Stimulated activated CD4-positive, alpha-beta T cell treated with anti-CD3 and anti-CD28 coated beads, Interleukin-15, amount 100 ng/mL, for 48 hours (primary cell): ENCODE data around the gene ADGRD1.
A peak's percentile ranks its signal among the peaks of the same experiment; 100 is the strongest.
"Not testable (repeated sequence)": the region's sequence is repeated elsewhere in the genome, so short reads cannot be mapped to it uniquely, and the experiment has no call there.

Experiments used
- DNase-seq, 2 donors: peaks; one replicate each; pipeline ENCODE4 v3.0.0-alpha.2; 2020; ENCODE audit warnings: low read depth in 2 of 2

ADGRD1 gene

DNA sequence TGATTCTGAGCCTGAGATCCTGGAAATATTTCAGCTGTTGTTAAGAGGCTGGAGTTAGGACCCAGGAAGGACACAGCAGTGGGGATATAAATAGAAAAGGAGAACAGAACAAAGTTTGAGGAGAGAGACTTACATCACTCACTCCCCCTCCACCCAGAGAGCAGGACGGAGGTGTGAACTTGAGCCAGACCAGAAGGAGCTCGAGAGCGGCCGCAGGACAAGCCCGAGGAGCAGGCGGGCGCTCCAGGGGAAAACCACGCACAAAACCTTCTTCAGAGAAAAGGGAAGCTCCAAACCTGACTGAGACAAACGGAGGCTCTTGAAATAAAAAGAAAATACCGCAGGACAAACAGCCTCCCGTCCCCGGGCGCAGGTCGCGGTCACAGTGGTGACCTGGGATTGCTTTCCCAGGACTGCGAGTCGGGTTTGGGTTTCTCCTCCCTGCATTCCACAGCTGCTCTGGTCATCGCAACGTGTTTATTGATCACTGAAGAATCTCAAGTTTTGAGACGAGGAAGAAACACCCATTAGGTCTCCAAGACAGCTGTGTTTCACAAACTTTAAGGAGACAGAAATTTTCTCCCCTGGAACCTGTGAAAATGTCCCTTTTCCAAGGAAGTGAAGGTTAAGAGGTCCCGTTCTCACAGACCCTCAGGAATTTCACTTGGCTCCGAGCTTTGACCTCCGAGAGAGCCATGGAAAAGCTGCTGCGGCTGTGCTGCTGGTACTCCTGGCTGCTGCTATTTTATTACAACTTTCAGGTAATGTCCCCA lies at the start of gene ADGRD1:
ADGRD1 (plus strand) TSS at position 137 of the 773 bp plus-strand sequence; CDS start at position 696, 559 bp downstream.
- no peak for DNase-seq

DNA sequence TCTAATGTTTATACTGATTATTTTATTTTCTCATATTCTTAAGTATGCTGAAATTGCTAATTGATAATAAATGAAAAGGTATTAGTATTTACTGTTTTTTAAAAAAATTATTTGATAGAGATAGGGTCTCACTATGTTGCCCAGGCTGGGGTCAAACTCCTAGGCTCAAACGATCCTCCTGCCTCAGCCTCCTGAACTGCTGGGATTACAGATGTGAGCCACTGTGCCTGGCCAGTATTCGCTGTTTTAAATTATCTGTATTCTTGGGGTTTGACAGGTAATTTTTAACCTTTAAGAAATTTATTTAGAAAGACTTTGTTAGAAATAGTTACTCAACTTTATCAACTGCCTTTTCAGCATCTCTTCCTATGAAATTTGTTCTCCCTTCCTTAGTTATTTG lies 49.6 kb upstream of the ADGRD1 start:
- no peak for DNase-seq

- not testable (repeated sequence) for DNase-seq
These were observed 48.7 kb upstream of the ADGRD1 start for GRCh38 chr12:130904936-130905455.

DNA sequence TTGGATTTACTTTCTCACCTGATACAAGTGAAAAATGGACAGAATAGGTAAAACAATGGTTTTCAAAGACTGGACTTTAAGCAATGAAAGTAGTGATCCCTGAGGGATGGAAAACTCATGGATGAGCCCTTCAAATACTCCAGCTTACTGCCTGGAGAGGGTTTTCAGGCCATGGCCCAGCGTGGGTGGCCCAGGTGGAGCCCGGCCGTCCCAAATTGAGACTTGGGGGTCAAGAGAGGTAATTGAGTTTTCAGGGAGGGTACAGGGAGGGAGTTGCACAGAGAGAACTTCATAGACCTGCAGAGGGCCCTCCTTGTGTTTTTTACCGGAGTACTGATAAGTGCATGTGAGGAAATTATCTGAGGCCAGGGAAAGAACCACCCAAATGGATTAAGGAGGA lies 44.6 kb upstream of the ADGRD1 start:
- DNase-seq = no peak

DNA sequence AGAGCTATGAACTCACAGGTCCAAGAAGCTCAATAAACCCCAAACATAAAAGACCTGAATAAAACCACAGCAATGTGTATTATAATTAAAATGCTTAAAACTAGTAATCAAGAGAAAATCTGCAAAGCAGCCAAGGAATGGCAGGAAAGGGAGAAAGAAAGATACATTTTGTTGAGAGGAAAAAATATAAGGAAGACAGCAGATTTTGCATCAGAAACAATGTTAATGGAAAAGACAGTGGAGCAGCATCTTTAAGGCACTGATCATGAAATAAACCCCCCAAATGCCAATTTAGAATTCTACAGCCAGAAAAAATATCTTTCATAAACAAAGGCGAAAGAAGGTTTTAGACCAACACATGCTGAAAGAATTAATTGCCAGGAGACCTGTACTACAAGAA lies 42.5 kb upstream of the ADGRD1 start:
- DNase-seq = no peak

DNA sequence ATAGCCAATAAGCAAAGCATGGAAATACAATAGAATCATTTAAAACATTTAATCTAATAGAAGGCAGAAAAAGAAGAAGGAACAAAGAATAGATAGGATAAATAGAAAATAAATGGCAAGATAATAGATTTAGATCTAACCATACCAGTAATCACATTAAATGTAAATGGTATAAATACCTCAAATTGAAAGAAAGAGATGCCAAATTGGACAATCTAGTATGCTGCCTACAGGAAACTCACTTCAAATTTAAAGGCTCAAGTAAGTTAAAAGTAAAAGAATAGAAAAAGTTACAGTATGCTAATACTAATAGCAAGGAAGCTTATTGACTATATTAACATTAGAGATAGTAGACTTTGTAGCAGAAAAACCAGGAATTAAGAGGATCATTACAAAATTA lies 41.8 kb upstream of the ADGRD1 start:
- no peak for DNase-seq

DNA sequence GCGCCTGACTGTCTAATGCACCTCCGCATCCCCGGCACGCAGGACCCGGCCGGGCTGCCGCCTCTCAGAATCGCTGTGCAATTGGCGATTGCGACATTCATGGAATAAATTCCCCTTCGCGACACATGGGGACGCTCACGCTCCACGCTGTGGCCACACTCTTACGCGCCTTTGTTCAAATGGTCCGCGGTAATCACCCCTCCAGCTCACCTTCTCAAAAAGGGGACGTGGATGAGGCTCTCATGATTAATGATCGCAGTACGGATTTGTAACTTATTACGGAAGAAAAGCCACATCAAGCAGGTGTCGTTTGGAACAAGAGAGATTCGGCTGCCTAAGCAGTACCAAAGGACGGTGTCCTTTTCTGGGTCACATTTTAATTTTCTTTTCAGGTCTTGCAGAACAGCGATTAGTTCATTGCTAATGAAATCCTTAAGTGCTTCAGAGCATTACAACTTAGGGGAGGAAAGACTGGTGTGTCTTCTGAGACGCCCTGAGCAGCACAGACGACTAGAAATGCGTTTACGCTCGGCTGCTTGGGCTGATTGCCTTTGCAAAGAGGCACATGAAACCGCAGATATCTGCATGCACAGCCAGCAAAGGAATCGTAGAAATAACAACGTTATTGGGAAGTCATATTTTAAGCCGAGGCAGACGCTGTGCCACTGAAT lies 37.3 kb upstream of the ADGRD1 start:
- peak in 1 of 2 donors; percentile 7 for DNase-seq

DNA sequence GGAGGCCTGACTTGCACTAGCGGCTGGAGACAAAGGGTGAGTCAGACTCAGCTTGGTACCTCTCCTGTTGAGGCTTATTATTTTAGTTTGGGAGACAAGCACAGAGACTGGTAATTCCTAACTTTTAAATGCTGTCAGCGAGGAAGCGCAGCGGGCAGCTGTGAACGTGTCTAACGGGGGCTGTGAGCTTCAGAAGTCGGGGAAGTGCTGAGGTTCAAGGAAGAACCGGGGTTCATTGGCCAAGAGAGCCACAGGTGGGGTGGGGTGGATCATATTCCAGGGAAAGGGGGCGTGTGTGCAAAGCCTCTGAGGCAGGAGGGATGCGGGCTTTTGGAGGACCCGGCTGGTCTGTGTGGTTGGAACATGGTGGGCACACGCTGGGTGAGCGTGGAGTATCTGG lies 36.1 kb upstream of the ADGRD1 start:
- no peak for DNase-seq

DNA sequence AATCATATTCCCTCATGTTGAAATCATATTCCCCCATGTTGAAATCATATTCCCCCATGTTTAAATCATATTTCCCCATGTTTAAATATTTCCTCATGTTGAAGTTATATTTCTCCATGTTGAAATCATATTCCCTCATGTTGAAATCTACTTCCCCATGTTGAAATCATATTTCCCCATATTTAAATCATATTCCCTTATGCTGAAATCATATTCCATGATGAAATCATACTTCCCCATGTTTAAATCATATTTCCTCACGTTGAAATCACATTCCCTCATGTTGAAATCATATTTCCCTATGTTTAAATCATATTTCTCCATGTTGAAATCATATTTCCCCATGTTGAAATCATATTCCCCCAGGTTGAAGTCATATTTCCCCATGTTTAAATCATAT lies 34.6 kb upstream of the ADGRD1 start:
- no peak for DNase-seq

GRCh38 chr12:130920119-130920703 lies 33.5 kb upstream of the ADGRD1 start:
- no peak for DNase-seq

DNA sequence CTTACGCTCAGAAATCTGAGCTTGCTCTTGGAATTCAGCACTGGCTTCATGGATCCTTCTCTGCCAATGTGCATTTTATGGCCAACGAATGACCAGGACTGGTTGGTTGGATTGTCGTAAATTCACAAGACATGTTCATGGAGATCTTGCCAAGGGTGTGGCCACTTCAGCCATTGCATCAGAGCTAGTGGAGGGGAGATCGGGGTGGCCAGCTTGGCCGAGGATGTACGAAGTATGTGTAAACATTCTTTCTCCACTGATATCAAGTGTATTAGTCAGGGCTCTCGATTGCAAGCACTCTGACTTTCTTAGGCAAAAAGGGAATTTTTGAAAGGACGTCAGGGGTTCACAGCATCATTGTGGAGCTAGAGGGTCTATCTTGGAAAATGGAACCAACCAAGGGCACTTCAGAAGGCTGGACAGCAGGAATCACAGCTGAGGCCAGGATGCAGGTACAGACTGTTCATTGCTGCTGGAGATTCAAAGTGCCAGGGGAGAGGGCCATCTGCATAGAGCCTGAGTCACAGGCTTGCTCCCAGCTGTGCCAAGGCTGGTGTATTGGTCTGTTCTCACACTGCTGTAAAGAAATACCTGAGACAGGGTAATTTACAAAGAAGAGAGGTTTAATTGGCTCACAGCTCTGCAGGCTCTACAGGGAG lies 32.9 kb upstream of the ADGRD1 start:
- no peak for DNase-seq

- no peak for DNase-seq
These were observed 31.2 kb upstream of the ADGRD1 start for GRCh38 chr12:130922511-130922953.

DNA sequence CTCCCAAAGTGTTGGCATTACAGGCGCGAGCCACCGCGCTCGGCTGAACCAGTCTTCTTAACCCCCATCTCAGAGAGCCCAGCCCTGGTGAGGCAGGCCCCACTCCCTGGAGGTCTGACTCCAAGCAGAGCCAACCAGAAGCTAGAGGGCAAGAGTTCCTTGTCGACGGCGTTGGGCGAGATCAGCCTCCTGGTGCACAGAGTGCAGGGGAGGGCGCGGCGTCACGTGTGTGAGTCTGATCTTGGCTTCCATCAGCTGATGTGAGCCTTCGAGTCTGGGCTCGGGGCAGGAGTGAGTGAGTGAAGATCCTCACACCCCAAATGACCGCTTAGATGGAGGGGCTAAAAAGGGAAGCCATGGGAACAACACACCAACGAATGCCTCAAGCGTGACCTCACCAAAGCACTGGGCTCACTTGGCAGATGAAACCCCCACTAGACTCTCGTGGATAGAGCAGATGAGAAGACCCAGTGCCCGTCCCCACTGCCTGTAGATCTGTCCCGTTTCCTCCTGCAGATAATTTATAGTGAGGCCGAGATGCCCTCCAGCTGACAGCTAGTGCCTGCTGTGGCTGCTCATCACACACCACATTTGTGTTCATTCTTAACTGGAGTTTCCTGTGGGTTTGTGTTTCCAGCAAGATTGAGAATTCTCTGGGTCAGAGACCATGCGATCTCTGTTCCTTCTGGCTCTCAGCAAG lies 28.6 kb upstream of the ADGRD1 start:
- DNase-seq = no peak

GRCh38 chr12:130925666-130926015 lies 28.1 kb upstream of the ADGRD1 start:
- no peak for DNase-seq

- DNase-seq = no peak
These were observed 24.3 kb upstream of the ADGRD1 start for GRCh38 chr12:130929363-130929762.

DNA sequence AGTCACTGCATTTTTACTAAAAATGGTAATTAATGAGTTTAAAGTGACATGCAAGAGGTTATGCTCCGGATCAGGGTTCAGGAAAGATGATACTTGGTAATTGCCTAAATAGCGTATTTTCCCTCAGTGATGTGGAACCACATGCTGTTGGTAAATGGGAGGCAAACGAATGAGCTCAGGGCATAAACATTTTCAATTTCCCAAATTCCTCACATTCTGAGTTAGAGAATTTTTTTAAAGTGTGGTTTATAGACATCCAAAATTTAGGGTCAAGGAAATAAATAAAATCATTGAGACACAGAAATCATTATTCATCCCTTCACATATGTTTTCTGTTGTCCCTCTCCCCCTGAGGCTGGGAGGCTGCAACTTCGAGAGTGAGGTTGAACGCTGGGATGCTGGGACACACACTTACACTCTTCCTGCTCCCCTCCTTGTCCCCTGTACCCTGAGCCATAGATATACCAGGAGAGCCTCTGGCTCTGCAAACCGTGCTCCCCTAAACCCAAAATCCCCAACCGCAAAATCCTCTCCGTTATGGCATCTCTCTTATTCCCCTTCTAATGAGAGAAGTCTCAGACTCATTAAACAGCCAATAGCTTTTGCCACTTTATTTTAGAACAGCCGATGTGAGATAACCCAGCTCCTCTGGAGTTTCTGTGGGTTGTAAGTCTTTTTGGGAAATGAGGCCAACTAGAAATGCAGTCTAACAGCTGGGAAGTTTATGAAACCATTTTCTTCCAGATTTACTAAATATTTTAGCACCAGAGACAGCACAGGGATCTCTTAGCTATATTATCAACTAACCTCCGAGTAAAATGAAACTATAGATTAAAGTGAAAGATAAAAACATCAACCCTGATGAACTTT lies 21.4 kb upstream of the ADGRD1 start:
- DNase-seq = no peak

DNA sequence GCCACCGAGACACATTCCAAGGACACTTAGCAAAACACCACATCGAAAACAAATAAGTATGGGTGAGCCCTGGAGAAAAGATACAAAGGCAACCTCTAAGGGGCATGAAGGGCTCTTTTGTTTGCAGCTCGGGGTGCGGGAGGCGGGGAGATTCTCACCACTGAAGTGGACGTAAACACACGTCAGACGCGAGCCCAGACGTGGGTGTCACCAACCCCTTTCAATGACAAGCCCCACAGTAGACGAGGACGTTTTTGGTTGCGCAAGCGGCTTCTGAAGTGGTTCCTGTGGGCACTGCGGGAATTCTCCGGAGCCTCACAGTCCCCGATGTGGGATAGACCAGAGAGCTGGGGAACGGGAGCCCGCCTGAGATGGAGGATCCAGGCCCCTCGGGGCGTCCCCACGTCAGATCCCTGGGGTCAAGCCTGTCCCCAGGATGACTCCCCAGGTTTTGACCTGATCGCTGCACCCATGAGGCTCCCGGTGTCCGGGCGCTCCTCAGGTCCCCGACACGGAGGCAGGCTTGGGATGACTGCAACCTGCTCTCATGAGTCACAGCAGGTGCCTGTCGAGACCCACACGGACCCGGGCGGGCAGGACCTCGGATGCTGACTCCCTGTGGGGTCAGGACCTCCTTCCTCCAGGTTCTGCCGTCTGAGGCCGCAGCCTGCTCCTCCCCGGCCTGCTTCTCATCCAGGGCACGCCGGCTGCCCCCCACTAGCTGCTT lies 20.3 kb upstream of the ADGRD1 start:
- no peak for DNase-seq

DNA sequence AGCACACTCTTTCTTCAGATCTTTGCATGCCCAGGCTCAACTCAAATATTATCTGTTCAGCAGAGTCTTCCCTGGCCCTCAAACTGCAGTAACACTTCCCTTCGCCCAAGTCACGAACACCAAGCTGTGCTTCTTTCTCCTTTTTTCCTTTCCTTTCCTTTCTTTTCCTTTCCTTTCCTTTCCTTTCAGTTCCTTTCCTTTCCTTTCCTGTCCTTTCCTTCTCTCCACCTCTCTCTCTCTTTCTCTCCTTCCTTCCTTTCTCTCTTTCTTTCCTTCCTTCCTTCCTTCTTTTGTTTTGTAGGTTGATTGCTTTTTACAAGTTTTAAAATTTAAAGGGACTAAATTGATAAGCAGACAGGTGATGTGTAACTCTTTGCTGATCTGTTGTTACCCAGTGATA lies 19.0 kb upstream of the ADGRD1 start:
- DNase-seq = no peak

DNA sequence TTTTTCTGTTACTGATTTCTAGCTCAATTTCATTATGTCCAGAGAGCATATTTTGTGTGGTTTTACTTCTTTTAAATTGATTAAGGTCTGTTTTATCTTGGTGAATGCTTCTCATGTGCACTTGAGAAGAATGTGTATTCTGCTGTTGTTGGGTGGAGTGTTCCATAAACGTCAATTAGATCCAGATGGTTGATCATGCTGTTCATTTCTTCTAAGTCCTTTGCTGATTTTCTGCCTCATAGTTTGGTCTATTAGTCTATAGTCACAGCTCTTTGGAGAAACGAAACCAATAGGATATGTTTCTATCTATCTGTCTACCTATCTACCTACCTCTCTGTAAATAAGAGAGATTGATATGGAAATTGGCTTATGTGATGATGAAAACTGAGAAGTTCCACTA lies 17.1 kb upstream of the ADGRD1 start:
- no peak for DNase-seq

DNA sequence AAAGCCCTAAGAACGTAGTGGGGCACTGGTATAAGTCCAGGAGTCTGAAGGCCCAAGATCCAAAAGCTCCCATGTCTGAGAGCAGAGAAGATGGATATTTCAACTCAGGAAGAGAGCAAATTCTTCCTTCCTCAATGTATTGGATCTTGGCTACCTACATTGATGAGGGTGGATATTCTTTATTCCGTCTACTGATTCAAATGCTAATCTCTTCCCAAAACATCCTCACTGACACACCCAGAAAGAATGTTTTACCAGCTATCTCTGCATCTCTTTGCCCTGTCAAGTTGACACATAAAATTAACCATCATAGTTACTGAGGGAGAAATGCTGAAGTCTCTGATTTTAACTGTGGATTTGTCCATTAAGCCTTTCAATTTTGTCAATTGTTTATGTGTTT lies 16.6 kb upstream of the ADGRD1 start:
- no peak for DNase-seq
